Smooth muscle cell (in vitro differentiated cells): ENCODE measurements around the gene CLDN1. TPM values are rescaled to one million over a fixed set of nuclear protein-coding genes. Genes with fewer than 3 reads are reported as not detected.

ENCODE experiments used
- DNase-seq: peaks from one replicate; lab custom pipeline; 2025; ENCODE audit not compliant: unreplicated experiment; lab: John Stamatoyannopoulos, UW
- H2AFZ ChIP-seq: fragments of 200-600 bp; sonication (generic); 2 replicates; pipeline ENCODE4 v1.6.0; 2016; ENCODE audit warnings: antibody characterized with exemption, low read depth, mild to moderate bottlenecking
- H3F3A ChIP-seq: fragments of 200-600 bp; sonication (generic); 2 replicates; pipeline ENCODE4 v1.6.0; 2017; ENCODE audit warnings: antibody characterized with exemption, low read depth
- H3K27ac ChIP-seq: fragments of 200-600 bp; sonication (generic); 2 replicates; pipeline ENCODE4 v1.5.1; 2016; ENCODE audit warnings: low read depth, mild to moderate bottlenecking
- H3K27me3 ChIP-seq: fragments of 200-600 bp; sonication (generic); 2 replicates; pipeline ENCODE4 v1.6.1; 2016; ENCODE audit warnings: low read depth, mild to moderate bottlenecking
- H3K36me3 ChIP-seq: fragments of 200-600 bp; sonication (generic); 2 replicates; pipeline ENCODE4 v1.5.1; 2016; ENCODE audit warnings: low read depth
- H3K4me1 ChIP-seq: fragments of 200-600 bp; sonication (generic); 2 replicates; pipeline ENCODE4 v1.5.1; 2016; ENCODE audit warnings: low read depth
- H3K4me2 ChIP-seq: fragments of 200-600 bp; sonication (generic); 2 replicates; pipeline ENCODE4 v1.6.0; 2016; ENCODE audit warnings: mild to moderate bottlenecking
- H3K4me3 ChIP-seq: fragments of 200-600 bp; sonication (generic); 2 replicates; pipeline ENCODE4 v1.5.1; 2016; ENCODE audit warnings: mild to moderate bottlenecking
- H3K79me2 ChIP-seq: fragments of 200-600 bp; sonication (generic); 2 replicates; pipeline ENCODE4 v1.6.0; 2016; ENCODE audit warnings: low read depth, mild to moderate bottlenecking
- H3K9ac ChIP-seq: fragments of 200-600 bp; sonication (generic); 2 replicates; pipeline ENCODE4 v1.6.0; 2016; ENCODE audit warnings: low read depth
- H3K9me3 ChIP-seq: fragments of 200-600 bp; sonication (generic); replicated peaks from 2 replicates; pipeline ENCODE4 v1.5.1; 2016; ENCODE audit warnings: low read depth
- H4K20me1 ChIP-seq: fragments of 200-600 bp; sonication (generic); 2 replicates; pipeline ENCODE4 v1.6.0; 2016; ENCODE audit warnings: low read depth
- CTCF ChIP-seq: fragments of 200-600 bp; sonication (generic); IDR thresholded peaks from 2 replicates; pipeline ENCODE4 v1.5.1; 2017; ENCODE audit warnings: borderline replicate concordance, mild to moderate bottlenecking, antibody characterized with exemption; ENCODE audit not compliant: insufficient read depth, poor library complexity, severe bottlenecking
- WGBS: methylation state at CpG from one replicate; pipeline ENCODE4 v1.1.7; 2016; ENCODE audit warnings: low lambda C conversion rate; 5-methylcytosine and 5-hydroxymethylcytosine counted together
- polyA plus RNA-seq: library from polyadenylated mRNA; unstranded; fragments of >200 nt; fragmentation: Nextera tagmentation; extraction: Ambion mirVana; gene quantifications from 2 replicates; pipeline ENCODE4 v1.2.1, GENCODE V29; 2016
- total RNA-seq: library from RNA; depleted of rRNA; stranded (reverse); fragments of >200 nt; gene quantifications from 2 replicates; pipeline ENCODE4 v1.2.3, GENCODE V29; 2014

CLDN1 gene
- total and polyA plus RNA-seq, 2 experiments from 2014 or later: 3.8 to 30.5 TPM

GRCh38 chr3:190289989-190290388 lies 32.3 kb downstream of the CLDN1 start:
- no peak overlapping the region for H3K27ac ChIP-seq
- no peak overlapping the region for H3K4me2 ChIP-seq
- H3K27me3 ChIP-seq: no peaks in the 10 kb centered on the region
- no peak for TF ChIP-seq CTCF
- H3K79me2 ChIP-seq: no peaks in the 10 kb centered on the region
- WGBS: 85% methylated on average over 2 of the region's 2 CpGs
- peaks cover 4% of the 10 kb centered on the region for H3K9me3 ChIP-seq
- H3F3A ChIP-seq: no peaks in the 10 kb centered on the region
- H4K20me1 ChIP-seq: no peaks in the 10 kb centered on the region
- no peak overlapping the region for H2AFZ ChIP-seq
- no peak overlapping the region for H3K4me3 ChIP-seq
- DNase-seq: no peak
- H3K4me1 ChIP-seq: no peaks in the 10 kb centered on the region
- H3K9ac ChIP-seq: no peak overlapping the region
- no peaks in the 10 kb centered on the region for H3K36me3 ChIP-seq

- Histone ChIP-seq H4K20me1 (no peaks in the 10 kb centered on the region), H3K9ac (no peak overlapping the region), H3K27ac (no peak overlapping the region), H3K4me3 (no peak overlapping the region), H3K36me3 (no peaks in the 10 kb centered on the region), H3K4me2 (no peak overlapping the region), H3F3A (no peaks in the 10 kb centered on the region), H3K4me1 (no peaks in the 10 kb centered on the region), H2AFZ (no peak overlapping the region), H3K79me2 (no peaks in the 10 kb centered on the region), H3K27me3 (no peaks in the 10 kb centered on the region), H3K9me3 (peaks cover 4% of the 10 kb centered on the region)
- WGBS: 93% methylated on average over 2 of the region's 2 CpGs
- no peak for TF ChIP-seq CTCF
- DNase-seq: no peak
Measured at GRCh38 chr3:190288836-190289235, 33.4 kb downstream of the CLDN1 start.

- TF ChIP-seq CTCF: no peak
- no peak for DNase-seq
- Histone ChIP-seq H3K27ac (no peak overlapping the region), H3K36me3 (no peaks in the 10 kb centered on the region), H3K4me3 (no peak overlapping the region), H3K4me1 (no peaks in the 10 kb centered on the region), H2AFZ (no peak overlapping the region), H3K9me3 (peaks cover 4% of the 10 kb centered on the region), H3K79me2 (no peaks in the 10 kb centered on the region), H3F3A (no peaks in the 10 kb centered on the region), H3K27me3 (no peaks in the 10 kb centered on the region), H4K20me1 (no peaks in the 10 kb centered on the region), H3K9ac (no peak overlapping the region), H3K4me2 (no peak overlapping the region)
- 90% methylated on average over 1 of the region's 1 CpG for WGBS
Measured at GRCh38 chr3:190286014-190286413, 36.2 kb downstream of the CLDN1 start.

GRCh38 chr3:190281308-190282051 lies 40.8 kb downstream of the CLDN1 start:
- Histone ChIP-seq H3K27me3 (no peaks in the 10 kb centered on the region), H3K36me3 (no peaks in the 10 kb centered on the region), H3K9me3 (peaks cover 4% of the 10 kb centered on the region), H3K79me2 (no peaks in the 10 kb centered on the region), H3F3A (no peaks in the 10 kb centered on the region), H4K20me1 (no peaks in the 10 kb centered on the region), H3K4me3 (no peak overlapping the region), H3K4me1 (no peaks in the 10 kb centered on the region), H3K9ac (no peak overlapping the region), H3K4me2 (no peak overlapping the region), H2AFZ (no peak overlapping the region), H3K27ac (no peak overlapping the region)
- no peak for DNase-seq
- no peak for TF ChIP-seq CTCF
- WGBS: 75% methylated on average over 4 of the region's 4 CpGs
